Spleen (tissue), 11 donors: ENCODE measurements around the gene GINS2. TPM values are rescaled to one million over a fixed set of nuclear protein-coding genes. Genes with fewer than 3 reads are reported as not detected.
A peak's percentile ranks its signal among the peaks of the same experiment; 100 is the strongest.

ENCODE experiments used
- DNase-seq: peaks from one replicate; pipeline ENCODE4 v3.0.0-alpha.2; 2020
- H3K27ac ChIP-seq, 8 donors: fragments of 200-600 bp; sonication (generic) in 7 of 8; 1 replicate in 4 of 8; 2 replicates in 4 of 8; pipeline versions ENCODE4 v1.5.0 to v1.8.0; 2016 to 2021; ENCODE audit warnings: inconsistent platforms in 4 of 8, mild to moderate bottlenecking in 4 of 8, moderate library complexity in 1 of 8
- H3K27me3 ChIP-seq, 7 donors: fragments of 200-600 bp; sonication (generic) in 6 of 7; replicated peaks in 1 of 7; 1 replicate in 4 of 7; 2 replicates in 3 of 7; pipeline versions ENCODE4 v1.5.0 to v1.8.0; 2016 to 2021; ENCODE audit warnings: inconsistent platforms in 3 of 7, mild to moderate bottlenecking in 1 of 7
- H3K36me3 ChIP-seq, 6 donors: fragments of 200-600 bp; sonication (generic) in 5 of 6; 1 replicate in 4 of 6; 2 replicates in 2 of 6; pipeline versions ENCODE4 v1.5.0 to v1.8.0; 2016 to 2021; ENCODE audit warnings: inconsistent platforms in 2 of 6
- H3K4me1 ChIP-seq, 6 donors: fragments of 200-600 bp; sonication (generic) in 5 of 6; 1 replicate in 3 of 6; 2 replicates in 3 of 6; pipeline versions ENCODE4 v1.5.0 to v1.8.0; 2016 to 2021; ENCODE audit warnings: inconsistent platforms in 3 of 6
- H3K4me3 ChIP-seq, 8 donors: fragments of 200-600 bp; sonication (generic) in 7 of 8; 1 replicate in 4 of 8; 2 replicates in 4 of 8; pipeline versions ENCODE4 v1.5.0 to v1.8.0; 2016 to 2021; ENCODE audit warnings: inconsistent platforms in 4 of 8, mild to moderate bottlenecking in 4 of 8, moderate library complexity in 2 of 8
- H3K9me3 ChIP-seq, 8 donors: fragments of 200-600 bp; sonication (generic) in 7 of 8; 1 replicate in 4 of 8; 2 replicates in 4 of 8; pipeline versions ENCODE4 v1.5.0 to v1.8.0; 2016 to 2021; ENCODE audit warnings: inconsistent platforms in 4 of 8
- CTCF ChIP-seq, 11 experiments: fragments of 200-600 bp in 7 of 11; fragments of 450-650 bp in 4 of 11; sonication (generic) in 4 of 11; IDR thresholded peaks in 8 of 11; conservative IDR thresholded peaks in 3 of 11; 1 replicate in 7 of 11; 2 replicates in 4 of 11; pipeline versions ENCODE4 v1.4.0 to v1.8.0; 2016 to 2021; ENCODE audit warnings: antibody characterized with exemption in 11 of 11, inconsistent platforms in 4 of 11, mild to moderate bottlenecking in 1 of 11
- POLR2A ChIP-seq, 3 donors: fragments of 450-650 bp; IDR thresholded peaks; one replicate each; pipeline ENCODE4 v1.5.1; 2017; ENCODE audit warnings: antibody characterized with exemption in 3 of 3, mild to moderate bottlenecking in 1 of 3
- POLR2AphosphoS5 ChIP-seq, 3 donors: sonication (generic); formaldehyde crosslinking; IDR thresholded peaks; one replicate each; pipeline ENCODE4 v1.5.1; 2017; ENCODE audit warnings: antibody characterized with exemption in 3 of 3
- WGBS, 5 donors: extraction: QIAGEN DNeasy Blood & Tissue Kit in 3 of 5; methylation state at CpG; one replicate each; pipeline versions ENCODE4 v1.1.5 to v1.1.7; 2013 to 2018; 5-methylcytosine and 5-hydroxymethylcytosine counted together
- intact Hi-C: fragments of 100-400 bp; cut with DNase I; formaldehyde crosslinking; loops from one replicate; pipeline ENCODE4 v1.15.0; 2023; ENCODE audit warnings: low total_unique reads
- polyA plus RNA-seq, 3 donors: library from polyadenylated mRNA; stranded (reverse); fragments of 200-250 nt; gene quantifications; one replicate each; pipeline ENCODE4 v1.2.1, GENCODE V29; 2013
- total RNA-seq, 7 donors: library from RNA; depleted of rRNA in 3 of 7; stranded (reverse); fragments of >200 nt in 3 of 7; fragmentation: NEBNext Ultra II Directional in 4 of 7; extraction: Animal tissue kit (Norgen Biotek cat#: 25700) in 4 of 7; gene quantifications; one replicate each; pipeline versions ENCODE4 v1.1.0 to v1.2.1, GENCODE V29; 2016 to 2021
- donor health status: healthy with polysubstance abuse.
- donor health status: DM: no; HTN: no; CAD: no; lungs with moderate emphysema.
- donor health status: DM: no; HTN: no; CAD: no.
- donor health status: Bipolar disorder and iron deficiency.
- donor health status: healthy.
- donor health status: DM: no; HTN: no; CAD: no.
- donor health status: DM: yes; HTN: yes; CAD: no.

The GINS2 gene
- total and polyA plus RNA-seq, 10 donors: 1.0 to 7.0 (median 2.3) TPM

- intact Hi-C loops: no loop called here
- TF ChIP-seq POLR2AphosphoS5 (IDR thresholded peaks at IDR 0.05): no peak
- TF ChIP-seq CTCF (IDR thresholded peaks at IDR 0.05 in 8 of 11, conservative IDR thresholded peaks at IDR 0.05 in 3 of 11): no peak
- TF ChIP-seq POLR2A (IDR thresholded peaks at IDR 0.05): no peak
- Histone ChIP-seq H3K27me3 (no peaks in the 10 kb centered on the region), H3K4me1 (peaks cover 5 to 80% (median 35%) of the 10 kb centered on the region in 6 donors), H3K9me3 (peaks cover 0 to 17% (median 13%) of the 10 kb centered on the region in 8 donors), H3K36me3 (peaks cover 0 to 68% (median 18%) of the 10 kb centered on the region in 6 donors), H3K4me3 (no peak overlapping the region), H3K27ac (no peak overlapping the region)
- WGBS, 5 donors: 93 to 100% (median 98%) methylated on average over 4 to 5 of the region's 5 CpGs
- no peak for DNase-seq
Measured at GRCh38 chr16:85629853-85630252, 58.9 kb downstream of the GINS2 start.

GRCh38 chr16:85629326-85629725 lies 59.4 kb downstream of the GINS2 start:
- H3K27me3 ChIP-seq: no peaks in the 10 kb centered on the region
- intact Hi-C loops: no loop called here

GRCh38 chr16:85628645-85629044 lies 60.1 kb downstream of the GINS2 start:
- no peak overlapping the region for H3K27ac ChIP-seq
- 92 to 95% (median 95%) methylated on average over 14 of the region's 14 CpGs for WGBS, 5 donors
- TF ChIP-seq POLR2AphosphoS5 (IDR thresholded peaks at IDR 0.05): no peak
- TF ChIP-seq CTCF (IDR thresholded peaks at IDR 0.05 in 8 of 11, conservative IDR thresholded peaks at IDR 0.05 in 3 of 11): no peak
- no peak for TF ChIP-seq POLR2A (IDR thresholded peaks at IDR 0.05)
- peaks cover 0 to 17% (median 13%) of the 10 kb centered on the region in 8 donors for H3K9me3 ChIP-seq
- no peak overlapping the region for H3K4me3 ChIP-seq
- no peak for DNase-seq
- intact Hi-C loops: no loop called here
- peaks cover 15 to 80% (median 46%) of the 10 kb centered on the region in 6 donors for H3K4me1 ChIP-seq
- no peaks in the 10 kb centered on the region for H3K27me3 ChIP-seq
- peaks cover 0 to 66% (median 11%) of the 10 kb centered on the region in 6 donors for H3K36me3 ChIP-seq

More at GRCh38 chr16:85629326-85629725, 59.4 kb downstream of the GINS2 start:
- H3K27ac ChIP-seq: no peak overlapping the region
- peaks cover 9 to 80% (median 39%) of the 10 kb centered on the region in 6 donors for H3K4me1 ChIP-seq
- peaks cover 0 to 17% (median 13%) of the 10 kb centered on the region in 8 donors for H3K9me3 ChIP-seq
- H3K36me3 ChIP-seq: peaks cover 0 to 67% (median 15%) of the 10 kb centered on the region in 6 donors
- no peak overlapping the region for H3K4me3 ChIP-seq
- WGBS, 5 donors: 96 to 100% (median 98%) methylated on average over 1 to 10 of the region's 10 CpGs
- no peak for DNase-seq
- TF ChIP-seq POLR2A (IDR thresholded peaks at IDR 0.05) (no peak), POLR2AphosphoS5 (IDR thresholded peaks at IDR 0.05) (peak in 1 of 3 donors; percentile 21), CTCF (IDR thresholded peaks at IDR 0.05 in 8 of 11, conservative IDR thresholded peaks at IDR 0.05 in 3 of 11) (no peak)

GRCh38 chr16:85628265-85628556 lies 60.5 kb downstream of the GINS2 start:
- no peaks in the 10 kb centered on the region for H3K27me3 ChIP-seq
- H3K36me3 ChIP-seq: peaks cover 0 to 66% (median 10%) of the 10 kb centered on the region in 6 donors
- peaks cover 0 to 17% (median 13%) of the 10 kb centered on the region in 8 donors for H3K9me3 ChIP-seq
- intact Hi-C loops: no loop called here
- TF ChIP-seq POLR2AphosphoS5 (IDR thresholded peaks at IDR 0.05) (no peak), CTCF (IDR thresholded peaks at IDR 0.05 in 8 of 11, conservative IDR thresholded peaks at IDR 0.05 in 3 of 11) (no peak), POLR2A (IDR thresholded peaks at IDR 0.05) (no peak)
- WGBS, 5 donors: 93 to 98% (median 93%) methylated on average over 3 to 5 of the region's 5 CpGs
- H3K4me1 ChIP-seq: peaks cover 16 to 80% (median 49%) of the 10 kb centered on the region in 6 donors
- no peak for DNase-seq
- H3K27ac ChIP-seq: no peak overlapping the region
- no peak overlapping the region for H3K4me3 ChIP-seq
